ENCODE results near the gene SPTLC1.

- no peak for TF ChIP-seq CTCF (conservative IDR thresholded peaks at IDR 0.05; ENCODE audit: low read depth, low read length)
- TF ChIP-seq EZH2 (IDR thresholded peaks at IDR 0.05; ENCODE audit: low read length, unreplicated experiment) = no peak
- TF ChIP-seq EZH2phosphoT487 (IDR thresholded peaks at IDR 0.05; ENCODE audit: borderline replicate concordance, low read length) = no peak
Measured at GRCh38 chr9:92077888-92078287, 37.3 kb downstream of the SPTLC1 start.
